B cell (primary cell): Measurements from ENCODE around the gene CPA2.

ENCODE experiments used
- CTCF ChIP-seq: fragments of 200-600 bp; IDR thresholded peaks from one replicate; pipeline ENCODE4 v1.8.0; 2022; ENCODE audit warnings: antibody characterized with exemption, mild to moderate bottlenecking
- EZH2 ChIP-seq: IDR thresholded peaks from 2 replicates; pipeline ENCODE4 v1.6.1; 2012; ENCODE audit warnings: borderline replicate concordance, low read depth, mild to moderate bottlenecking, moderate library complexity, low read length; ENCODE audit not compliant: insufficient read depth, poor library complexity, severe bottlenecking

GRCh38 chr7:130288168-130288567, 21.5 kb downstream of the CPA2 start:
- no peak for TF ChIP-seq CTCF
- TF ChIP-seq EZH2 = no peak
